A549 (cell line): ENCODE measurements around the gene PRELP. TPM values are rescaled to one million over a fixed set of nuclear protein-coding genes. Genes with fewer than 3 reads are reported as not detected.

ENCODE experiments used
- ATAC-seq, 2 experiments: fragments of 200-7000 bp in 1 of 2; fragments of >200 bp in 1 of 2; cut with Nextera tagmentation in 1 of 2; cut with Tn5 transposase in 1 of 2; 3 replicates each; pipeline versions ENCODE4 v1.8.0 to v1.9.1; 2018 to 2020; ENCODE audit warnings: mild to moderate bottlenecking in 1 of 2, moderate library complexity in 1 of 2
- CTCF ChIA-PET: fragments of 300-600 bp; sonication (Branson Sonifier 250); formaldehyde crosslinking; extraction: SDS; loops from one replicate; lab custom pipeline; 2021; ENCODE audit warnings: antibody characterized with exemption, inconsistent platforms; lab: Yijun Ruan, JAX
- POLR2A ChIA-PET: fragments of 350-600 bp; formaldehyde crosslinking; extraction: SDS; loops from one replicate; lab custom pipeline; 2021; ENCODE audit warnings: antibody characterized with exemption, inconsistent platforms; lab: Yijun Ruan, JAX
- DNase-seq, 2 experiments: peaks; one replicate each; pipeline versions ENCODE4 v3.0.0 to v3.0.0-alpha.2; 2011 to 2016; ENCODE audit warnings: low read depth in 1 of 2, low spot score in 1 of 2
- FAIRE-seq: peaks from 2 replicates; lab custom pipeline; 2011; peaks lifted over from hg19 to GRCh38; lab: Jason Lieb, UNC
- H3K27ac ChIP-seq, 2 experiments: fragments of >200 bp; sonication (Bioruptor Twin); formaldehyde crosslinking; 3 replicates each; pipeline ENCODE4 v1.5.1; 2016 to 2017
- H3K4me1 ChIP-seq: fragments of >200 bp; sonication (Bioruptor Twin); formaldehyde crosslinking; 3 replicates; pipeline ENCODE4 v1.6.1; 2016
- H3K4me2 ChIP-seq: fragments of >200 bp; sonication (Bioruptor Twin); formaldehyde crosslinking; 3 replicates; pipeline ENCODE4 v1.6.1; 2016
- H3K4me3 ChIP-seq: fragments of >200 bp; sonication (Bioruptor Twin); formaldehyde crosslinking; 3 replicates; pipeline ENCODE4 v1.5.1; 2016
- H3K9me3 ChIP-seq: fragments of >200 bp; sonication (Bioruptor Twin); formaldehyde crosslinking; 3 replicates; pipeline ENCODE4 v1.6.1; 2016
- ATOH8 ChIP-seq: fragments of 250-450 bp; sonication (Bioruptor Pico); IDR thresholded peaks from 2 replicates; pipeline ENCODE4 v1.5.0; 2020; ENCODE audit warnings: low read depth, mild to moderate bottlenecking, moderate library complexity
- CBX2 ChIP-seq: fragments of 200-600 bp; sonication (generic); IDR thresholded peaks from 2 replicates; pipeline ENCODE4 v1.6.1; 2016; ENCODE audit warnings: low read depth, mild to moderate bottlenecking, borderline replicate concordance
- CBX8 ChIP-seq: fragments of 200-600 bp; sonication (generic); IDR thresholded peaks from 2 replicates; pipeline ENCODE4 v1.6.1; 2016
- CEBPB ChIP-seq, 2 experiments: fragments of >200 bp in 1 of 2; sonication (Bioruptor Twin) in 1 of 2; formaldehyde crosslinking in 1 of 2; IDR thresholded peaks; 2 replicates each; pipeline ENCODE4 v1.6.1; 2012 to 2016
- CTCF ChIP-seq: fragments of >200 bp; sonication (Bioruptor Twin); formaldehyde crosslinking; IDR thresholded peaks from 3 replicates; pipeline ENCODE4 v1.5.1; 2016
- E2F6 ChIP-seq: IDR thresholded peaks from 2 replicates; pipeline ENCODE4 v1.6.1; 2012; ENCODE audit warnings: low read depth, borderline replicate concordance
- EHMT2 ChIP-seq: fragments of 200-600 bp; sonication (generic); IDR thresholded peaks from 2 replicates; pipeline ENCODE4 v1.6.1; 2016; ENCODE audit warnings: antibody characterized with exemption, low read depth, mild to moderate bottlenecking, moderate library complexity
- FOSB ChIP-seq: fragments of 250-450 bp; sonication (Bioruptor Pico); IDR thresholded peaks from 2 replicates; pipeline ENCODE4 v1.5.0; 2020; ENCODE audit warnings: mild to moderate bottlenecking, moderate library complexity
- FOSL2 ChIP-seq, 2 experiments: fragments of 450-650 bp in 1 of 2; fragments of >200 bp in 1 of 2; sonication (Bioruptor Twin) in 1 of 2; formaldehyde crosslinking; IDR thresholded peaks; 2 replicates each; pipeline versions ENCODE4 v1.5.0 to v1.6.1; 2016 to 2020; ENCODE audit warnings: mild to moderate bottlenecking in 1 of 2, moderate library complexity in 1 of 2
- FOXS1 ChIP-seq: fragments of 250-450 bp; sonication (Bioruptor Pico); IDR thresholded peaks from 2 replicates; pipeline ENCODE4 v1.5.0; 2020; ENCODE audit warnings: mild to moderate bottlenecking, moderate library complexity
- GATA3 ChIP-seq: IDR thresholded peaks from 2 replicates; pipeline ENCODE4 v1.6.1; 2012; ENCODE audit warnings: borderline replicate concordance
- HEYL ChIP-seq: fragments of 250-450 bp; sonication (Bioruptor Pico); IDR thresholded peaks from 2 replicates; pipeline ENCODE4 v1.8.0; 2021; ENCODE audit warnings: mild to moderate bottlenecking, moderate library complexity
- HMGXB4 ChIP-seq: fragments of 250-450 bp; sonication (Bioruptor Pico); IDR thresholded peaks from 2 replicates; pipeline ENCODE4 v1.5.0; 2021; ENCODE audit warnings: mild to moderate bottlenecking, moderate library complexity, borderline replicate concordance
- HOXA7 ChIP-seq: fragments of 250-450 bp; sonication (Bioruptor Pico); IDR thresholded peaks from 2 replicates; pipeline ENCODE4 v1.5.0; 2020; ENCODE audit warnings: mild to moderate bottlenecking, moderate library complexity
- JUN ChIP-seq, 2 experiments: fragments of >200 bp; sonication (Bioruptor Twin); formaldehyde crosslinking; IDR thresholded peaks; 2 replicates in 1 of 2; 3 replicates in 1 of 2; pipeline ENCODE4 v1.6.1; 2016 to 2017
- MAZ ChIP-seq: fragments of 150-350 bp; IDR thresholded peaks from 2 replicates; pipeline ENCODE4 v1.6.1; 2014; ENCODE audit warnings: antibody characterized with exemption, low read depth, low read length, borderline replicate concordance
- MYC ChIP-seq: IDR thresholded peaks from 2 replicates; pipeline ENCODE4 v1.6.1; 2012; ENCODE audit warnings: mild to moderate bottlenecking, inconsistent platforms, low read length, improper control_type of control experiment, borderline replicate concordance
- NFE2L2 ChIP-seq: fragments of 150-350 bp; conservative IDR thresholded peaks from 2 replicates; pipeline ENCODE4 v1.6.1; 2014; ENCODE audit warnings: low read length
- NPAS2 ChIP-seq: fragments of 250-450 bp; sonication (Bioruptor Pico); IDR thresholded peaks from 2 replicates; pipeline ENCODE4 v1.8.0; 2022; ENCODE audit warnings: mild to moderate bottlenecking, moderate library complexity, borderline replicate concordance
- POLR2AphosphoS2 ChIP-seq: conservative IDR thresholded peaks from 2 replicates; pipeline ENCODE4 v1.6.1; 2012; ENCODE audit warnings: low read length, improper control_type of control experiment, inconsistent platforms
- RAD21 ChIP-seq, 2 experiments: fragments of >200 bp in 1 of 2; sonication (Bioruptor Twin) in 1 of 2; formaldehyde crosslinking in 1 of 2; IDR thresholded peaks in 1 of 2; conservative IDR thresholded peaks in 1 of 2; 2 replicates in 1 of 2; 3 replicates in 1 of 2; pipeline ENCODE4 v1.6.1; 2012 to 2018; ENCODE audit warnings: inconsistent platforms in 1 of 2
- RARB ChIP-seq: fragments of 250-450 bp; sonication (Bioruptor Pico); IDR thresholded peaks from 2 replicates; pipeline ENCODE4 v1.8.0; 2021; ENCODE audit warnings: mild to moderate bottlenecking, moderate library complexity
- WGBS: methylation state at CpG from one replicate; pipeline ENCODE4 v1.1.6; 2017; ENCODE audit errors: missing lambda C conversion rate; 5-methylcytosine and 5-hydroxymethylcytosine counted together
- polyA plus RNA-seq, 4 experiments: library from polyadenylated mRNA; depleted of rRNA in 3 of 4; stranded (reverse); fragments of >200 nt; fragmentation: RNase III in 1 of 4; extraction: RNeasy Plus Mini Kit Qiagen cat#74134 plus additional on column Dnase treatment in 1 of 4; gene quantifications; 2 replicates in 3 of 4; 3 replicates in 1 of 4; pipeline ENCODE4 v1.2.3, GENCODE V29; 2011 to 2017

PRELP gene
- polyA plus RNA-seq, 2 of the 4 experiments (the other 2 are of a cell fraction), result not detected

- H3K4me2 ChIP-seq, result peak overlapping the region; percentile 68
- FAIRE-seq (no peak), DNase-seq (peak in 1 of 2 experiments; percentile 61), ATAC-seq (peak; percentile 41 to 73; a peak in 4 of 6 replicates)
- peak overlapping the region; percentile 14; the same call in 1 of the 3 replicates for H3K4me3 ChIP-seq
- peak overlapping the region; percentile 72 to 77 for H3K27ac ChIP-seq
- no peaks in the 10 kb centered on the region for H3K9me3 ChIP-seq
- CTCF ChIA-PET, result interaction anchor here (0.8 to 3.1 kb wide), 5 partner anchors 10 to 88 kb away, joined by 3 to 21 read pairs (median 4); no protein-coding TSS in a partner anchor
- POLR2A ChIA-PET, result interaction anchor here (0.9 to 2.2 kb wide), 2 partner anchors 20 to 89 kb away, joined by 3 to 7 read pairs; partner anchors contain the start of gene ATP2B4
- H3K4me1 ChIP-seq, result peaks cover 56% of the 10 kb centered on the region
- 50% methylated on average over 5 of the region's 5 CpGs for WGBS
- TF ChIP-seq FOSL2 (IDR thresholded peaks at IDR 0.05), result peak; percentile 26; the same call in 1 of the 2 replicates
- TF ChIP-seq FOSL2 (CRISPR knock-in tag; IDR thresholded peaks at IDR 0.05), result no peak; the same call in 1 of the 2 replicates
- TF ChIP-seq JUN (IDR thresholded peaks at IDR 0.05), result no peak
- TF ChIP-seq MAZ, result no peak
- TF ChIP-seq, all 56 proteins: peak for 1
These were observed 62.3 kb downstream of the PRELP start for GRCh38 chr1:203537806-203538464.

GRCh38 chr1:203538726-203539125, 63.1 kb downstream of the PRELP start:
- peaks cover 51% of the 10 kb centered on the region for H3K4me1 ChIP-seq
- POLR2A ChIA-PET, result interaction anchor here (0.9 kb wide), 1 partner anchor 88 kb away, joined by 3 read pairs; the partner anchor contains the start of gene ATP2B4
- DNase-seq (no peak), FAIRE-seq (no peak), ATAC-seq (no peak)
- CTCF ChIA-PET, result interaction anchor here (0.7 to 3.1 kb wide), 3 partner anchors 15 to 269 kb away, joined by 3 to 21 read pairs (median 3); no protein-coding TSS in a partner anchor
- peak overlapping the region; percentile 68; the same call in 2 of the 3 replicates for H3K4me2 ChIP-seq
- H3K27ac ChIP-seq, result peak overlapping the region; percentile 72 to 77
- 47% methylated on average over 1 of the region's 1 CpG for WGBS
- no peaks in the 10 kb centered on the region for H3K9me3 ChIP-seq
- TF ChIP-seq RARB (CRISPR knock-in tag) (no peak), ATOH8 (no peak), HEYL (CRISPR knock-in tag) (no peak), CBX2 (no peak), NPAS2 (no peak), CEBPB (IDR thresholded peaks at IDR 0.05) (no peak)
- H3K4me3 ChIP-seq, result no peak overlapping the region

- TF ChIP-seq CEBPB (IDR thresholded peaks at IDR 0.05), result no peak
- no peak for TF ChIP-seq ATOH8
- no peak for TF ChIP-seq RAD21 (conservative IDR thresholded peaks at IDR 0.05 in 1 of 2, IDR thresholded peaks at IDR 0.05 in 1 of 2)
- TF ChIP-seq MYC, result no peak
- TF ChIP-seq FOSB (CRISPR knock-in tag), result no peak
- no peak for TF ChIP-seq CTCF
- no peak for TF ChIP-seq HMGXB4 (CRISPR knock-in tag)
- no peak for TF ChIP-seq NFE2L2
- TF ChIP-seq GATA3, result no peak
- TF ChIP-seq FOXS1 (CRISPR knock-in tag), result no peak
- TF ChIP-seq HOXA7 (CRISPR knock-in tag), result no peak
- no peak for TF ChIP-seq E2F6
- TF ChIP-seq FOSL2 (IDR thresholded peaks at IDR 0.05), result no peak
- no peak for TF ChIP-seq FOSL2 (CRISPR knock-in tag; IDR thresholded peaks at IDR 0.05)
- TF ChIP-seq MAZ, result no peak
- TF ChIP-seq POLR2AphosphoS2, result no peak
- TF ChIP-seq CBX8, result no peak
- no peak for TF ChIP-seq EHMT2
- no peak for TF ChIP-seq RARB (CRISPR knock-in tag)
- no peak for TF ChIP-seq JUN (IDR thresholded peaks at IDR 0.05)
- TF ChIP-seq, all 56 proteins: peak for 0
- 0 out of 6 replicates have a peak overlapping the region, but pooled peaks of 1 of the 2 experiments have one; percentile 20 for H3K27ac ChIP-seq
- no peak overlapping the region for H3K4me2 ChIP-seq
- 91% methylated on average over 5 of the region's 5 CpGs for WGBS
- peaks cover 38% of the 10 kb centered on the region for H3K4me1 ChIP-seq
- no peak for DNase-seq
- no peak for FAIRE-seq
- H3K4me3 ChIP-seq, result no peak overlapping the region
- ChIA-PET CTCF (no interaction called here), POLR2A (no interaction called here)
- no peak for ATAC-seq
- H3K9me3 ChIP-seq, result no peaks in the 10 kb centered on the region
These were observed 64.4 kb downstream of the PRELP start for GRCh38 chr1:203539831-203540546.
